ENCODE measurements around the gene SART3. TPM values are rescaled to one million over a fixed set of nuclear protein-coding genes. Genes with fewer than 3 reads are reported as not detected.

SART3 gene
- total RNA-seq, 4 donors from 2014 or later, result 28.7 to 71.8 (median 53.2) TPM

GRCh38 chr12:108563136-108563803 is 2.3 kb upstream of the SART3 start:
- ATAC-seq, result peak; percentile 43
- Histone ChIP-seq H3K4me3 (peak overlapping the region; percentile 84 to 91), H3K9me3 (no peaks in the 10 kb centered on the region), H3K4me1 (peaks cover 4 to 76% (median 18%) of the 10 kb centered on the region in 3 donors), H3K27ac (peak overlapping the region; percentile 92 to 95 (median 94)), H3K27me3 (no peaks in the 10 kb centered on the region), H3K36me3 (peaks cover 0 to 46% of the 10 kb centered on the region in 2 donors)
- TF ChIP-seq POLR2AphosphoS5 (IDR thresholded peaks at IDR 0.05), result peak; percentile 35
- no peak for TF ChIP-seq POLR2A (IDR thresholded peaks at IDR 0.05)
- TF ChIP-seq CTCF (IDR thresholded peaks at IDR 0.05), result peak; percentile 67 to 90 (median 88)
- no peak for TF ChIP-seq EP300 (IDR thresholded peaks at IDR 0.05)
- 1 to 2% methylated on average over 6 to 9 of the region's 14 CpGs for WGBS, 2 donors (ENCODE audit: low coverage in 1 of 2)

GRCh38 chr12:108562348-108563135 is 1.6 kb upstream of the SART3 start, which contains the start of gene ISCU:
TSS of gene ISCU (plus strand) at chr12:108562596. CDS start at chr12:108562623, 27 bp downstream.
- peak within 1 kb of the TSS; percentile 84 to 91 for H3K4me3 ChIP-seq
- peaks cover 0 to 46% of the 10 kb centered on the region in 2 donors for H3K36me3 ChIP-seq
- TF ChIP-seq EP300 (IDR thresholded peaks at IDR 0.05), result no peak
- peak in 2 of 4 experiments; percentile 2 to 11 for TF ChIP-seq CTCF (IDR thresholded peaks at IDR 0.05)
- TF ChIP-seq POLR2A (IDR thresholded peaks at IDR 0.05), result peak; percentile 92 to 98
- TF ChIP-seq POLR2AphosphoS5 (IDR thresholded peaks at IDR 0.05), result peak; percentile 75
- no peaks in the 10 kb centered on the region for H3K9me3 ChIP-seq
- WGBS, 2 donors (ENCODE audit: low coverage in 1 of 2), result no CpG with 5 or more reads among the region's 72 CpGs
- peaks cover 4 to 76% (median 23%) of the 10 kb centered on the region in 3 donors for H3K4me1 ChIP-seq
- ATAC-seq, result peak; percentile 92
- no peaks in the 10 kb centered on the region for H3K27me3 ChIP-seq
- peak within 1 kb of the TSS; percentile 92 to 95 (median 94) for H3K27ac ChIP-seq

DNA sequence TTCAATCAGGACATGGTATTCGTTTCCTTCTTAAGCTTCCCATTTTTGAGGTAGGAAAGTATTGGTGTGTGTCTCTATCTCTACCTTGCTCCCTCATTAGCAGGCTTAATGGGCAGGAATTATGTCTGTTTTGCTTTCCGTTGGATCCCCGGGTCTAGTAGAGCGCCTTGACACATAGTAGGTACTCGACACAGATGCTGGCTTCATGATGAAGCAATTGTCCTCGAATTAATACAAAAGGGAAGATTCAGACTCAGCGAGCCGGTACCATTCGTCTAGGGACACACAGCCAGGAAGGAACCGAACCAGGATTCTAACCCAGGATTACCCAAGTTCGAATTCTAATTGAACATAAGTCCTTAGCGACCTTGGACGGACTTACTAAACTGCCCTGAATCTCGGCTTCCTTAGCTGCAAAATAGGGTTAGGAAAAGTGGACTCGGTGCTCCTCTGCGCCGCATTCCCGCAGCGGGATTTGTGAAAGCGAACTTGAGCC is 927 bp upstream of the SART3 start:
- H3K4me1 ChIP-seq, result peaks cover 4 to 76% (median 26%) of the 10 kb centered on the region in 3 donors
- peaks cover 0 to 44% of the 10 kb centered on the region in 2 donors for H3K36me3 ChIP-seq
- ATAC-seq, result no peak
- H3K9me3 ChIP-seq, result no peaks in the 10 kb centered on the region
- WGBS, 2 donors (ENCODE audit: low coverage in 1 of 2), result 1 to 2% methylated on average over 11 to 16 of the region's 20 CpGs
- no peaks in the 10 kb centered on the region for H3K27me3 ChIP-seq
- TF ChIP-seq POLR2AphosphoS5 (IDR thresholded peaks at IDR 0.05), result no peak
- no peak for TF ChIP-seq CTCF (IDR thresholded peaks at IDR 0.05)
- no peak for TF ChIP-seq EP300 (IDR thresholded peaks at IDR 0.05)
- TF ChIP-seq POLR2A (IDR thresholded peaks at IDR 0.05), result no peak
- peak overlapping the region; percentile 63 to 95 (median 94) for H3K27ac ChIP-seq
- H3K4me3 ChIP-seq, result peak overlapping the region; percentile 84 to 91

DNA sequence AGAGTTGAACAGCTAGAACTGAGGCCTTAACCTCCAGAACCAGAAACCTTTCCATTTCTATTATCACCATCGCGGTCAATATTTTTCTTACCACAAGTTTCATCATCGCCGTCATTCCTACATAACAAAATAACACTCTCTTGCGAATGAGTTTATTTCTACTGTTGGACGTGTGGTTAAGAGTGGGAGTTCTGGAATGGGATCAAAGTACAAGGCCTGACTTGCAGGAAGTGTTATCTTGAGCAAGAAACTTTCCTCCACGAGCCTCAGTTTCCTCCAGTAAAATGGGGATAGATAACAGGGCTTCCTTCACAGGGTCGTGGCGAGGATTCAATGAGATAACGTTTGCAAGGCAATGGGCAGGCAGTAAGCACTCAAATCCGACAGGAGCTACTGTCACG is 652 bp downstream of the SART3 start:
- no peaks in the 10 kb centered on the region for H3K9me3 ChIP-seq
- H3K4me1 ChIP-seq, result peaks cover 4 to 78% (median 23%) of the 10 kb centered on the region in 3 donors
- peaks cover 0 to 33% of the 10 kb centered on the region in 2 donors for H3K36me3 ChIP-seq
- ATAC-seq, result no peak
- peak overlapping the region in 3 of 4 donors; percentile 93 to 95 (median 94) for H3K27ac ChIP-seq
- peak overlapping the region; percentile 84 to 91 for H3K4me3 ChIP-seq
- TF ChIP-seq EP300 (IDR thresholded peaks at IDR 0.05), result no peak
- no peak for TF ChIP-seq CTCF (IDR thresholded peaks at IDR 0.05)
- TF ChIP-seq POLR2AphosphoS5 (IDR thresholded peaks at IDR 0.05), result no peak
- no peak for TF ChIP-seq POLR2A (IDR thresholded peaks at IDR 0.05)
- no peaks in the 10 kb centered on the region for H3K27me3 ChIP-seq
- 2 to 3% methylated on average over 8 to 12 of the region's 12 CpGs for WGBS, 2 donors (ENCODE audit: low coverage in 1 of 2)

Measured in gastroesophageal sphincter (tissue), 4 donors.